LNCAP (cell line): ENCODE measurements around the gene SWI5.

Experiments used
- CTCF ChIP-seq: fragments of 450-650 bp; IDR thresholded peaks from 2 replicates; pipeline ENCODE4 v1.5.1; 2017; ENCODE audit warnings: mild to moderate bottlenecking

The SWI5 gene

GRCh38 chr9:128254362-128254761 is 21.7 kb upstream of the SWI5 start:
- TF ChIP-seq CTCF = no peak

GRCh38 chr9:128254855-128255759 is 21.0 kb upstream of the SWI5 start:
- TF ChIP-seq CTCF = peak; percentile 93

- TF ChIP-seq CTCF = no peak
Measured at GRCh38 chr9:128257086-128257825, 18.8 kb upstream of the SWI5 start.

- TF ChIP-seq CTCF = no peak
Measured at GRCh38 chr9:128257907-128258306, 18.2 kb upstream of the SWI5 start.

GRCh38 chr9:128258326-128258725 is 17.8 kb upstream of the SWI5 start:
- no peak for TF ChIP-seq CTCF

- TF ChIP-seq CTCF = no peak
Measured at GRCh38 chr9:128259156-128259555, 16.9 kb upstream of the SWI5 start.

GRCh38 chr9:128260340-128260739 is 15.7 kb upstream of the SWI5 start:
- TF ChIP-seq CTCF = no peak
